Activated CD4-positive, alpha-beta T cell treated with anti-CD3 and anti-CD28 coated beads, Interleukin-2, Interleukin-6, amounts not matched to agents 100 ng/mL and 50 ng/mL, durations not matched to agents 16 hours and 8 hours (primary cell): ENCODE results near the gene RTTN.
"Not testable (repeated sequence)": the region's sequence is repeated elsewhere in the genome, so short reads cannot be mapped to it uniquely, and the experiment has no call there.

Experiments used
- DNase-seq: peaks from one replicate; pipeline ENCODE4 v3.0.0-alpha.2; 2020

Gene RTTN, protein sequence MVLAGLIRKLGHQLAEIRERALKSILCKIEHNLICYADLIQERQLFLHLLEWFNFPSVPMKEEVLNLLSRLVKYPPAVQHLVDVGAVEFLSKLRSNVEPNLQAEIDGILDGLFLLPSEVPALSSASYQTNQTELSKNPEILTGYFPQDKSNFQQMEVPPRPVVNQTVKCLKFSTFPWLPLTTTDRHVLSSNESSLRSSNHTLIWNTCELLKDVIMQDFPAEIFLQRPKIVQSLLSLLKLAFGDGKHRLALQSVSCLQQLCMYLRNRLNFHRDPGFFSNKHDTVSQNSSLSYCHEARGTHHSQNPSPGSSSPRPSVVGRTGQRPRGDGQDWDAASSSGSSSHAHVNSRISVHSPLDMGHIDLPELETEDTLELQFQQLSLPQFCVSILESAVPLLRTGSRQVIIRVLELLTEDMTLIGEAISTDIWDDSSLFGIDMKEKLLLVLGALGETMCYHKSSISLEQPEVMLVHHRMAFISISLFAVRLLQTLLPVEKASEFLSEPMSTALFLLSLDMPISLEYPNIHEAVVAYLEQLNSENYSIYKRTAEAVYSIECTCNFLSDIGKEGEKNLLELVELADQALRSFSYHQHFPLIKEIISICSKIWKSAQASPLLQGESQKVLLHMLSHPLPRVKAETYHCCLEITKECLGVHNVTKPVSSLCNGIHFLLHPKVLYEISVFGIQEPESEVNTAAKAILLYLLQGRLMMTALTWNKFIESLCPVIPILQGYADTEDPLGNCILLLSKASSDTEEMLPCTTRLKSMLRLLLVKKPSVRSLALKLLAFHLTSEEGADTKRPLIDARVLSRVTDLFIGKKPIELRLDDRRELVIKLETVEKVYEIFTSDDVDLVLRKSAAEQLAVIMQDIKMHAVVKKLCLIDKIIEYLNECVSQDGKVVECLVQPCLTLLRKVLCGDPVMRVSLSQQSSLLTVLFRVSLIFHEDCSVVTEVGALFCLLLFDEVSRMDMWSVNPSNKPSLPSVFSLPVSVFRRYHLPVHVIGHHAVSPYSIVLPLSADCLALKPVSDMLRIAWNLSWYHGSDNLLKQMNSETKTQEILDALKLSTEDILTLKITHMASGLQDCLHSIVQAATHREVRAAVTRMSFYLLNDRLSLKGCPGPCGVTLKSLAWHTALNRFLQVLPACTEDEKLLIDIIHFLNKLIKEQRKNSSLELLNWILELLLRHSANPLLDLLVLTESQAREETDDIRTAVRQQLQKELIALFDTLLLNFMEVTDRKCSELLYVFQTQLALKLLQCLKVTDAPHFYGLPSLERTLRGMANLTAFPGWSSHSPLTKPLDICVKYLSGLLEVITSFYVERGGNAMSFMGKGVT (N-terminal part only)

DNA sequence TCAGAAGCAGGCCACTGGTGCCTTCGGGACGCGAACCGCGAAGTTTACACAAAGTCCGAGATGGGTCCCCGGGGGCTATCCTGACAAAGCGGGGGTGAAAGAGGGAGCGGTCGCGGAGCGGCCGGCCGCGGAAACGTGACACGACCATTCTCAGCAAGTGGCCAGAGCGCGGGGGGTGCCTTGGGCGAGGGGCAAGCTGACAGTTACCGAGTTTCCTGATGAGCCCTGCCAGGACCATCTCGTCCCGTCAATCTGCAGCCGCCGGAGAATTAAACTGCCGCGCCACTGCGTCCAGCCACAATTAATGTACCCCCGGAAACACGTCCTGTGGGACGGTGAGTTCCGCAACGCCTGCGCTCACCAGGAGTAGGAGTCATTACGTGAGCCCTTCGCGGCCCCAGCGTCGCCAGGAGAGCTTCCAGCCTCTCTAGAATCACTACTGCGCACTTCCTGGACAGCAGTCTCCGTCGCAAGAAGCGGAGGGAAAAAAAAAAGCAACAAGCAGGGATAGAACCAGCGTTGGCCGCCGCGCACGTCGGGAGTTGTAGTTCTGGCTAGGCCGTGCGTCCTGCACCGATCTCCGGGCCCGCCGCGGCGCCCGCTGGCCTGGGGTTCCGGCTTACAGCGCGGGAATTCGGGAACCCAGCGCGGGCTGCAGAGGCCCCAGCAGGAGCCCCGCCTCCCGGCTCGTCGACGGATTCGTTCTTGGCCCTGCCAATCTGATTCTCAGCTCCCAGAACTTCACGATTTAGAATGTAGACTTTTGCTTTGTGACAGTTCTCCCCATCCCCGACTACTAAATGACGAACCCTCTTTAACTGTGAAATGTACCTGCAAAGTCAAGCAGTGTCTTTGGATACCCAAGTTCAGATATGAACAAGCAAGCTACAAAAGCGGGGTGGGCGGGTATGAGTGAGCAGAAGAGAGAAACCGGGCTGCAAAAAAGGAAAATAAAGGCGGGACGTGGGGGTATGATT lies at the start of gene RTTN:
RTTN (minus strand) TSS at position 267 of the 977 bp plus-strand sequence; CDS start at position 238, 29 bp downstream.
- peak; percentile 95 for DNase-seq

DNA sequence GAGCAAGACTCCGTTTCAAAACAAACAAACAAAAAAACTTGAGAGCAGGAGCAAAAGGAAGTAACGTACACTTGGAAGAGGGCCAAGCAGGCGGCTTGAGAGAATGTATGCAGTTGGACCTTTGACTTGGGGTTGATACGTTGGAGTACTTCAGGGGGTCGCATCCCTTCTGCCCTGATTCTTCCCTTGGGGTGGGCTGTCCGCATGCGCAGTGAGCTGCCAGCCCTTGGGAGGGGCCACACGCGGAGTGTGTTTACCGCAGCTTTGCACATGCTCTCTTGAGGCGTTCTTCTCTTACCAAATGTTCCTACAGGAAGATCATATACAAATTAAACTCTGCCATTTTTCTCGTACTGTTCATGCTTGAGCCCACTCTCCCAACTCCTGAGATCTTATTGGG lies 45.3 kb upstream of the RTTN start:
- DNase-seq, result no peak

DNA sequence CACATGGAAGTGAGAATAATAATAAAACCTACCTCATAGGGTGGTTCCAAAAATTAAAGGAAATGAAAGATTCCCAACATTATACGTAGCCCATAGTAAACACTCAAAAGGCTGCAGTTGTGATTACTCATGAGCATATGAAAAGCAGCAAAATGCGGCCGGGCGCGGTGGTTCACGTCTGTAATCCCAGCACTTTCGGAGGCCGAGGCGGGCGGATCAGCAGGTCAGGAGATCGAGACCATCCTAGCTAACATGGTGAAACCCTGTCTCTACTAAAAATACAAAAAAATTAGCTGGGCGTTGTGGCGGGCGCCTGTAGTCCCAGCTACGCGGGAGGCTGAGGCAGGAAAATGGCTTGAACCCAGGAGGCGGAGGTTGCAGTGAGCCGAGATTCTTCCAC lies 44.4 kb upstream of the RTTN start:
- DNase-seq, result not testable (repeated sequence)

DNA sequence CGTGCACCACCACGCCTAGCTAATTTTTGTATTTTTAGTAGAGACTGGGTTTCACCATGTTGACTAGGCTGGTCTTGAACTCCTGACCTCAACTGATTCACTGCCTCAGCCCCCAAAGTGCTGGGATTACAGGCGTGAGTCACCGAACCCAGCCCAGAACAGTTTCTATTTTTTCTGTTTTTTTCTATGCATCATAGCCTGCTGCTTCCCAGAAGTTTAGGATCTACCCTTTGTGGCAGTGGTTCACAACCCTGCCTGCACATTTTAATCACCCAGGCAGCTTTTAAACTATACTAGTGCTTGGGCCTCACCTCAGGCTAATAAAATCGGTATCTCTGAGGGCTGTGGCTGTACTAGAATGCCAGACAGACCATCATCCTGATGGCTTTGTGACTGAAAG lies 43.6 kb upstream of the RTTN start:
- no peak for DNase-seq

DNA sequence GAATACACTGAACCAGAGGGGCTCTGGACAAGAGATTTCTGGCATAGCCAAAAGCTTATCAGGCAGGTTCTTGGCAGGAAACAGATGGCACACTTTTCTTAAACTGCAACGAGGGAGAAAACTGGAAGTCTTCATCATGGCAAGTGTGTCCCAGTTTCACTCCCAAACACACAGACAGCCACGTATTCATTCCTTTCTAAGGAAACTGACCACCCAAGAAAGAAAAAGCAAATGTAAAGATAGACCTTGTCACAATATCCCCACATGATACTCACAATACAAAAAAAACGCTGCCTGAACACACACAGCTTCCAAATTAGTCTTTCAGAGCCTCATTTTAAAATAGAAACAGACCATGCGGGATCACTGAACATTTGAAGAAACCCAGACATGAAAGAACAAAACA lies 40.6 kb upstream of the RTTN start:
- no peak for DNase-seq

DNA sequence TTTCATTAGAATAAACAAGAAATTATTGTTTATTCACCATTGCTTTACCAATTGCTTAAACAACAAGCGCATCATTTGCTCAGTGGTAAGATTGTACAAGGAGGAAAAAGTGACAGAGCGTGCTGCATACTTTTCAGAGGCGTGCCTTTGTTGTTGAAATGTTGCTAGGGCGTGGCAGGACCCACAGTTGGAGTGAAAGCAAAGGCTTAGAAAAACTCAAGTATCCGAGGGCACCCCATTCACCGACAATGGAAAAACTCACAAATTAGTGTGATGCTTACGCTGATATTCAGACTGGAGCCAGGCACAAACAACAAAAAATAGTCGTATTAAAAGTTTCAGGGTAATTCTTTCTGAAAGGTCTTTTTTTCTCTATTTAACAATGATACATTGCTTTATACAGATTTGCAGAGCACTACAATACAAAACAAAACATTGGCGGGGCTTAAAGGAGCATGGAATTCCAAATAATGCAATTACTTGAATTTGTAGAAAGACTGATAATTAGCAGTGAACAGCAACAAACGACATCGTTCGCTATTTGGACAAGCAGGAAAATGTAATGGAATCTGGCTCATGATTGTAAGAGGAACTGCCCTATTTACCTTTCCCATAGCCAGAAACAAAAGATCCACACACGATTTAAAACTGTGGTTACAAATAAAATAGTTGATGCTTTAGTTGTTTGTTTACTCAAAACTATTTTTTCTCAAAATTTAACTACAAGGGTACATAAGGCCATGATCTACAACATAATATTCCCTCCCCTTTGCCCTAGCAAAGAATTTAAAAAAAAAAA lies 37.8 kb upstream of the RTTN start:
- DNase-seq, result no peak

DNA sequence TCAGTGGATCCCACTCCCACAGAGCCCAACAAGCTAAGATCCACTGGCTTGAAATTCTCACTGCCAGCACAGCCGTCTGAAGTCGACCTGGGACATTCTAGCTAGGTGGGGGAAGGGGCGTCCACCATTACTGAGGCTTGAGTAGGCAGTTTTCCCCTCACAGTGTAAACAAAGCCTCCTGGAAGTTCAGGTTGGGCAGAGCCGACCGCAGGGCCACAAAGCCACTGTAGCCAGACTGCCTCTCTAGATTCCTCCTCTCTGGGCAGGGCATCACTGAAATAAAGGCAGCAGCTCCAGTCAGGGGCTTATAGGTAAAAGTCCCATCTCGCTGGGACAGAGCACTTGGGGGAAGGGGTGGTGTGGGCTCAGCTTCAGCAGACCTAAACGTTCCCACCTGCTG lies 31.4 kb upstream of the RTTN start:
- DNase-seq, result not testable (repeated sequence)

DNA sequence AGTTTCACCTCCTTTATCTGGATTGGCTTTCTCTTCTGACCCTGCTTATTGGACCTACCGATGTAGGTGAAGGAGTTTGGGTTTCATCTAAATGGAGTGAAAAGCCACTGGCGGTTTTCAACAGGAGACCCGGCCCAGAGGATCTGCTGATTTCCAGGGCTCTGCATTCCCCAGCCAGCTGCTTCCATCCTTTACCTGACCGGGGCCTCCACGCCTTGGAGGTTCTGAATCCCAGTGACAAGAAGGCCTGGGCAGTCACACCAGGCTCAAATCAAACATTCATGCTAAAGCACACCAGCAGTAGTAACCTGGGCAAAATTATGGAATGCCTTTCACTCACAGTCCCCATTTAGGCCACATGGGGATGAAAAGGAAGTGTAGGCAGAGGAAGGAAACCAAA lies 30.0 kb upstream of the RTTN start:
- no peak for DNase-seq

DNA sequence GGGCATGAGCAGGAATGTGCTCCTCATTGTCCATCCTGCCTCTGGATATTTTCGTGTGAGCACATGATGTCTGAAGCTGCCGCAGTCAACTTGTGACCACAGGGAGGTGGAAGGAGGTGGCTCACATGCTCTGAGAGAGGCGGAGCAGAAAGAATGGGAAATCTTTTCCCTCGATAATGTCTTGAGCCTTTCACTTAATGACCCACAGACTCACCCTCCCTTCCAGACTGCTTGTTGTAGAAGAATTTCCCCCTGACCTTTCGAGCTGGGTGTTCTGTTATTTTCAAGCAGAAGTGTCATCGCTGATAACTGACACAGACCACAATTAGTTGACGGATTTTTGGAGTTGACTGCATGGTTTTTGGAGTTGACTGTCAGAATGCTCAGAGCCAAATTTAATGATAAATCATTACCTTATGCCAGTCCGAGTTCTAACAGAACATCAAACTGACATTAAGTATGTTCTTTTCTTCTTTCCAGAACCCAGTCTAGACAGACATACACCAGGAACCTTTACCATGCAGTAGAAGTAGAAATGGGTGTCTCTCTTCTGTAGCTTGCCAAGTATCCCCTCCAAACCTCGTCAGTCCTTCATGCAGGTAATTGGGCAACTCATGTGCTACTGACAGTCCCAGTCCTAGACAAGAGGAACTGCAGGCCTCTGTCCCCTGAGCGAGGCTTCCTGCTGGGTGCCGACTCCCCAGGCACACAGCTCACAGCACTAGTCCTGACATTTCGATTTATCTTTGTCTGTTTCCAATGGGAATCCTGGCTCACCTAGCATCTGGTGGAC lies 29.4 kb upstream of the RTTN start:
- DNase-seq, result no peak

DNA sequence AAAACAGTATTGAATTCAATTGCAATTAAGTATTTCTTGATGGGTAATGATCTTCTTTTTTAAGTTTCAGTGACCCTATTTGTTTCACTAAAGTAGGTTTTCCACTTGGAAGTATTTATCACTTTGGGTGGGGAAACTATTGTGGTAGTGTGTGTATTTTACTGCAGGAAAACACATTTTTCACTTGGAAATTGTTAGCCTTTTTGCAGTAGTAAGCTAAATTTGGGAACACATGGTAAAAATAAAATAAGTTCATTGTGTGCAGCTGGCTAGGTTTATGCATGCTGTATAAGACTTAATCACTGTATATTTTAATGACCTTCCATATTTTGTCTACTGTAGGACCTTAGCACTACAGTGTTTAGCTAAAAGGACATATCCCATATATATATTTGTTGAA lies 28.5 kb upstream of the RTTN start:
- DNase-seq, result no peak

DNA sequence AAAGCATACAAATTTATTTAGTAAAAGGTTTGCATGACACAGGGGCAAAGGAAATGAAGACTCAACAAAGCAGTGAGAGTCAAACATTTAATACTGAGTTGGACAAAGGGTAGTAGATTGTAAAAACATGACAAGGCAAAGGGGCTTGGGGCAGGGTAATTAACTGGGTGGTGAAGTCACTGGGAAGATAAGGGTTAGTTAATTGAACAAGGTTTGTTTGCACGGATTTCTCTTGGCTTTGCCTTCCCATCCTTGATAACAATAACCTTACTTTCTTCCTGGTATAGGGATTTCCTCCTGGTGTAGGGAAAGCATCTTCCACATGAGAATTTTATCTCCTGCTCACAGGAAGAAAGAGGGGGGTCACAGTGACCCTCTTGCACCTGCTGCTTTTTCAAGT lies 26.8 kb upstream of the RTTN start:
- no peak for DNase-seq

DNA sequence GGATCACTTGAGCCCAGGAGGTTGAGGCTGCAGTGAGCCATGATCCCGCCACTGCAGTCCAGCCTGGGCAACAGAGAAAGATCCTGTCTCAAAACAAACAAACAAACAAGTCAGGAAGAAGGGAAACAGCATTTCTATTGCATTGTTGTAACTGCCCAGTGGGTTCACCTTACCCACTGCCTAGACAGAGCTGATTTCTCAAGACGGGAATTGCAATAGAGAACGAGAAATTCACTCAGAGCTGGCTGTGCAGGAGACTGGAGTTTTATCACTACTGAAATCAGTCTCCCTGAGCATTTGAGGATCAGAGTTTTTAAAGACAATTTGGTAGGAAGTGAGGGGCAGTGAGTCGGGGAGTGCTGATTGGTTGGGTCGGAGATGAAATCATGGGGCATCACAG lies 24.2 kb upstream of the RTTN start:
- no peak for DNase-seq

DNA sequence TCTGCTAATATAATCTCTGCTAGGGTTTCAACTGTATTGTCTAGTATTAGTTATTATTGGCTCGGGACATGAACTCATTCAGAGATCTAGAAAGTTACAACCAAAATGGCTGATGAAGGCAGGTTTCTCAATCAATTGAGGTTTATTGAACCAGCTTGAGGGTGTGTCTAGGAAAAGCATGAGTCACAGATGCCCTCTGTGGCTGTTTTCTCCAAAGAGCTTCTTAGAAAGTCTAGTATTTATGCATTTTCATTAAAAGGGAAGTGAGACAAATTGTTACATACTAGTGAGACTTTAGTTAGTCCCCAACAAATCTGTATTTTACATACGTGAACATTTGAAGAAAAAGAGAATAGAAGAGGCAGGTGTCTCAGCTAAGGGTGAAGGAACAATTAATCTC lies 23.0 kb upstream of the RTTN start:
- DNase-seq, result no peak

DNA sequence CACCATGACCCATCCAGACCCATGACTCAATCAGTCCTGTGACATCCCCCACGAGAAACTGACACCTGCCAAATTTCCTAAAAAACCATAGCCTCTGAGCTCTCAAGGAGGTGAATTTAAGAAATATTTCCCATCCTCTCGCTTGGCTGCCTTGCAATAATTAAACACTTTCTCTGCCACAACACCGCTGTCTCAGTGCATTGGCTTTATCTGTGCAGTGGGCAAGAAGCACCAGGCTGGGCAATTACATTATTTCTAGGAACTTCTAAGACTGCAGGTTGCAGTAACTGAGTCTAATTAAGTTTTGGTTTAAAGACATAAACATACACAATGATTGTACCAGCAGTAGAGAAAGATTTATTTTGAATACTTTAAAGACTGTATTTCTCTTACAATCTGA lies 22.0 kb upstream of the RTTN start:
- no peak for DNase-seq

DNA sequence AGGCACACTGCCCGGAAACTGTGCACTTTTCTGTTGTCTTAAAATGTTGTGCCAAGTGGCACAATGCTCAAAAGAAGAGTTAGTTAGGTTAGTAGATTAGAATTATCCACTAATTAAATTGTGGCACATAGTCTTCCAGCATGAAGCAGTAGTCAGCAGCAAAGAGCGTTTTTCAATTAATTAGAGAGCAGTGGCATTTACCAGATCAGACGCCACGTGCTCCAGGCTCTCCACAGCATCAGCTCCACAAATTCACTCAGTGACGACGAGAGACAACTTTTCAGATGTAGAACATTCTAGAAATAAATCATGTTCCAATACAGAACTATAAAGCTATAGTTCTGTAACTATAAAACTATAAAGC lies 16.4 kb upstream of the RTTN start:
- no peak for DNase-seq

DNA sequence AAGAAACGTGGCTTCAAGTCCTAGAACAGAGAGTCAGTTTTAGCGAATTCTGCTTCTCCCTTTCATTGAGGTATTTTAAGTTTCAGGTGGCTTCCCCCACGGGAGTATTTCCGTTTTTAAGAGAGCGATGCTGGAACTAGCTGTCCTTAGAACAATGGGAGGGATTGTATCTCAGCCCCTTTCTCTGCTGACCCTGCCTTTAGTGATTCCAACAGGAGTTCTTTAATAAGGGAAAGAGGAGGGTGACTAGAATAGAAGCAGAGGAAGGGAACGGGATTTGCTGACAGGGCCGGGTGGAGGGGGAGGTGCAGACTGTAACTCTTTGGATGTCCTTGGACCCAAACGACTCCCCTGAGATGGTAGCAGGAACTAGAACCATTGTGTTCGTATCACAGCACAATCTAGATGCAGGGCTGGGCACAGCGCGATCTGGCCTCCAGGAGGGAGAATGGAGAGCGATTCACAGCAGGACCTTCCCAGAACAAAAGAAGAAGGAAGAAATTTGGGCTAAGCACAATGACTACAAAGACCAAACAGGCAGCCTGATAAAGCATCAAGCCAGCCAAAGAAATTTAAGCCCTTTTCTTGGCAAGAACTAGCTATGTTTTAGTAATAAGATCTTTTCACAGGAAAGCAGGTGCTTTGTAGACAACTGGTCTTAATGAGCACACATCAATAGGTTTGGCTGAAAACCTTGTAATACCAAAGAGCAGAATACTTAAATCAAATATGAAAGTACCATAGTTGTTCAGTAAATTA lies 15.8 kb upstream of the RTTN start:
- no peak for DNase-seq

DNA sequence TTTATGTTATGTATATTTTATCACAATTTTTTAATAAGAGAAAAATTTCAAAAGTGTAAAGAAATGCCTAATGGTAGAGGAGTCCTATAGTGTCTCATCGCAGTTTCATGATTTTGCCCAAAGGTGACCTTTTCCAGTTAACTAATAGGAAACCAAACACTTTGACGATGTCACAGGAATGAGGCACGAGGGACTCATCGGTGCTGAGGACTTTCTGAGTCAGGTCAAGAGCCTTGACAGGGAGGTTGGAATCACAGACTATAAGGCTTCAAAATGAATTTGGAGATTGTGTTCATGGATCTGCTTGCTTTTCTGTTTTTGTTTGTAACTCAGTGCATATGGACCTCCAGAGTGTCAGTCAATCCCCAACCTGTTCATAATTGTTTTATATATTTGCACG lies 15.1 kb upstream of the RTTN start:
- DNase-seq, result no peak

DNA sequence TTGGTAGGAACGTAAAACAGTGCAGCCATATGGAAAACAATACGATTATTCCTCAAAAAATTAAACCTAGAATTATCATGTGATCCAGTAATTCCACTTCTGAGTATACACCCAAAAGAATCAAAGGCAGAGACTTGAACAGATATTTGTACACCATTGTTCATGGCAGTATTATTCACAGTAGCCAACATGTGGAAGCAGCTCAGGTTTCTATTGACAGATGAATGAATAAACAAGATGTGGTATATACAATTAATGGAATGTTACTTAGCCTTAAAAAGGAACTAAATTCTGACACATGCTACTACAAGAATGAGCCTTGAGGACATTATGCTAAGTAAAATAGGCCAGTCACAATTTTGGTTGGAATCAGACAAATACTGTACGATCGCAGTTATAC lies 14.2 kb upstream of the RTTN start:
- DNase-seq, result no peak

DNA sequence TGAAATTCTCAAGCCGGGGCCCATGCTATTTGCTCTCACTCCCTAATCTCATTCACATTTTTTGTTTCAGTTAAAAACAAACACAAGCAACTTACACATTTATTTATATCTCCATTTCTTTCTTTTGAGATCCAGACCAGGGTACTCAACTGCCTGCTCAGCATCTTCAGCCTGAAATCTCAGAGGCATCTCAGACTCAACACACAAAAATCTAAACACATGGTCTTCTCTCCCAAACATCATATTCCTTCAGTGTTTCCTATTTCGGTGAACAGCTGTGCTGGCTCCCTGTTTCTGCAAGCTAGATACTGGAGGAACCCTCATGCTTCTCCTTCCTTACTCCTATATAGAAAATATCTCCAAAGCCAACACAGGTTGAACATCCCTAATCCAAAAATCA lies 11.3 kb upstream of the RTTN start:
- DNase-seq, result no peak

DNA sequence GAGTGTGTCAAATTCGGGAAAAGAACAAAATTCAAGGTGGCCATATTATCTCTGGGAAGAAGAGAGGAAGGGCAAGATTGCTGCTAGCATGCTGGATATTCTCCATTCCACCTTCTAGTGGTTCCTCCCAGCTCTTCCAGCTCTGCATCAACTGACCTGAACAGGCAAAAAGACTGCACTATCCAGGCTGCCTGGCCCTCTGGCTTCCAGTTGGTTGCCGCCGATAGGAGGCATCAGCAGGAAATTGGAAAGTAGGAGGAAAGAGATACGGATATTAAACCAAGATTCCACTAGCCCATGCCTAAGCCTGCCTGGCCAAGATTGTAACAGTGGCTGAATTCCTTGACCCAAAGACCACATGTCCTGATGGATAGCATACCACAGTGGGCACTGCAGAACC lies 1.7 kb upstream of the RTTN start:
- no peak for DNase-seq
